HepG2 (cell line): ENCODE measurements around the gene CACTIN. TPM values are rescaled to one million over a fixed set of nuclear protein-coding genes. Genes with fewer than 3 reads are reported as not detected.
A peak's percentile ranks its signal among the peaks of the same experiment; 100 is the strongest.

Experiments used
- ATAC-seq: fragments of 200-7000 bp; cut with Tn5 transposase; 3 replicates; pipeline ENCODE4 v1.9.1; 2020; ENCODE audit warnings: mild to moderate bottlenecking, moderate library complexity
- BruUV-seq: library from RNA; stranded (reverse); fragments of 400-500 nt; replicated peaks from 2 replicates; lab custom pipeline; 2021; lab: Mats Ljungman, UMichigan
- CTCF ChIA-PET: fragments of 300-600 bp; formaldehyde crosslinking; extraction: SDS; loops from one replicate; lab custom pipeline; 2021; ENCODE audit warnings: low total read pairs, inconsistent platforms, low intra/inter-chr PET ratio; lab: Yijun Ruan, JAX
- POLR2A ChIA-PET: fragments of 350-600 bp; sonication (Branson Sonifier 250); formaldehyde crosslinking; loops from one replicate; lab custom pipeline; 2020; ENCODE audit warnings: antibody characterized with exemption, inconsistent platforms; lab: Yijun Ruan, JAX
- DNase-seq: peaks from one replicate; pipeline ENCODE4 v3.0.0-alpha.2; 2015; ENCODE audit warnings: low spot score
- FAIRE-seq: peaks from 3 replicates; lab custom pipeline; 2011; peaks lifted over from hg19 to GRCh38; lab: Jason Lieb, UNC
- H2AFZ ChIP-seq: one replicate; pipeline ENCODE4 v1.6.1; 2011; ENCODE audit warnings: low read length, inconsistent platforms
- H3K27ac ChIP-seq: fragments of 300-600 bp; 3 replicates; pipeline ENCODE4 v1.8.0; 2011; ENCODE audit warnings: mixed run types, mild to moderate bottlenecking, mixed read lengths, low read length, inconsistent platforms; ENCODE audit not compliant: insufficient read depth; ENCODE audit errors: extremely low read length
- H3K27me3 ChIP-seq, 2 experiments: fragments of 200-600 bp in 1 of 2; 2 replicates in 1 of 2; 3 replicates in 1 of 2; pipeline versions ENCODE4 v1.6.0 to v1.8.0; 2011; ENCODE audit warnings: low read length in 2 of 2, mild to moderate bottlenecking in 2 of 2, moderate library complexity in 2 of 2, inconsistent platforms in 1 of 2; ENCODE audit not compliant: insufficient read depth in 2 of 2, control insufficient read depth in 1 of 2
- H3K36me3 ChIP-seq, 2 experiments: fragments of 200-600 bp in 1 of 2; replicated peaks in 1 of 2; 2 replicates in 1 of 2; 3 replicates in 1 of 2; pipeline versions ENCODE4 v1.5.1 to v1.8.0; 2011; ENCODE audit warnings: low read length in 2 of 2, inconsistent platforms in 1 of 2; ENCODE audit not compliant: insufficient read depth in 2 of 2, control insufficient read depth in 1 of 2
- H3K4me1 ChIP-seq: 2 replicates; pipeline ENCODE4 v1.5.1; 2012; ENCODE audit warnings: low read length, inconsistent platforms; ENCODE audit not compliant: insufficient read depth
- H3K4me2 ChIP-seq: 2 replicates; pipeline ENCODE4 v1.6.0; 2011; ENCODE audit warnings: low read depth, low read length, inconsistent platforms
- H3K4me3 ChIP-seq, 3 experiments: fragments of 200-600 bp in 1 of 3; sonication (generic), shearing (Covaris generic) in 1 of 3; replicated peaks in 1 of 3; 2 replicates each; pipeline ENCODE4 v1.5.1; 2011 to 2016; ENCODE audit warnings: low read length in 3 of 3, inconsistent platforms in 2 of 3, low read depth in 2 of 3, mild to moderate bottlenecking in 2 of 3, control low read depth in 1 of 3, mixed read lengths in 1 of 3; ENCODE audit not compliant: insufficient read depth in 1 of 3
- H3K79me2 ChIP-seq: one replicate; pipeline ENCODE4 v1.6.1; 2011; ENCODE audit warnings: low read length, inconsistent platforms; ENCODE audit not compliant: insufficient read depth
- H3K9ac ChIP-seq: 2 replicates; pipeline ENCODE4 v1.6.0; 2011; ENCODE audit warnings: mild to moderate bottlenecking, low read depth, low read length, inconsistent platforms; ENCODE audit not compliant: insufficient read depth
- H3K9me3 ChIP-seq: 2 replicates; pipeline ENCODE4 v1.5.1; 2012; ENCODE audit warnings: mild to moderate bottlenecking, low read length
- H4K20me1 ChIP-seq: 2 replicates; pipeline ENCODE4 v1.6.0; 2011; ENCODE audit warnings: inconsistent platforms, mild to moderate bottlenecking, low read length, moderate library complexity; ENCODE audit not compliant: insufficient read depth
- ADNP ChIP-seq: sonication (generic); formaldehyde crosslinking; IDR thresholded peaks from 2 replicates; pipeline ENCODE4 v1.4.0; 2020; ENCODE audit warnings: missing genetic modification reagents
- MAZ ChIP-seq, 2 experiments: sonication (generic) in 1 of 2; formaldehyde crosslinking in 1 of 2; IDR thresholded peaks; 2 replicates each; pipeline versions ENCODE4 v1.5.0 to v1.6.1; 2012 to 2020; ENCODE audit warnings: low read depth in 2 of 2, mild to moderate bottlenecking in 2 of 2, borderline replicate concordance in 1 of 2, improper control_type of control experiment in 1 of 2, low read length in 1 of 2, missing genetic modification reagents in 1 of 2, moderate library complexity in 1 of 2
- MXD4 ChIP-seq: IDR thresholded peaks from 2 replicates; pipeline ENCODE4 v1.6.1; 2016; ENCODE audit warnings: mild to moderate bottlenecking, missing biosample characterization, missing genetic modification reagents
- NFATC3 ChIP-seq: sonication (generic); formaldehyde crosslinking; IDR thresholded peaks from 2 replicates; pipeline ENCODE4 v1.5.1; 2020; ENCODE audit warnings: mild to moderate bottlenecking, missing genetic modification reagents
- SAP130 ChIP-seq: IDR thresholded peaks from 2 replicates; pipeline ENCODE4 v1.6.1; 2016; ENCODE audit warnings: low read depth
- SNAPC5 ChIP-seq: sonication (generic); formaldehyde crosslinking; IDR thresholded peaks from 2 replicates; pipeline ENCODE4 v1.8.1; 2023; ENCODE audit warnings: mild to moderate bottlenecking, missing genetic modification reagents, borderline replicate concordance
- SOX5 ChIP-seq: IDR thresholded peaks from 2 replicates; pipeline ENCODE4 v1.6.1; 2016; ENCODE audit warnings: borderline replicate concordance
- ZNF296 ChIP-seq: sonication (generic); formaldehyde crosslinking; conservative IDR thresholded peaks from 2 replicates; pipeline ENCODE4 v1.5.0; 2020; ENCODE audit warnings: mild to moderate bottlenecking, missing genetic modification reagents
- ZNF687 ChIP-seq: sonication (generic); formaldehyde crosslinking; IDR thresholded peaks from 2 replicates; pipeline ENCODE4 v1.5.1; 2020; ENCODE audit warnings: mild to moderate bottlenecking, missing genetic modification reagents, moderate library complexity
- WGBS: methylation state at CpG from one replicate; pipeline ENCODE4 v1.1.6; 2017; ENCODE audit warnings: low lambda C conversion rate; 5-methylcytosine and 5-hydroxymethylcytosine counted together
- in situ Hi-C: cut with HindIII; loops from 2 replicates; pipeline ENCODE4 v1.10.0; 2017; ENCODE audit warnings: low pct_unique_long_range_greater_than_20kb; ENCODE audit not compliant: extremely low pct_ligation_motif_present
- intact Hi-C: fragments of 100-400 bp; cut with micrococcal nuclease; formaldehyde crosslinking; loops from one replicate; pipeline ENCODE4 v1.10.0; 2022; ENCODE audit not compliant: unreplicated experiment
- polyA plus RNA-seq, 8 experiments: library from polyadenylated mRNA; depleted of rRNA in 3 of 8; stranded (reverse) in 7 of 8; unstranded in 1 of 8; fragments of >200 nt; fragmentation: Illumina TruSeq in 4 of 8; extraction: Trizol in 4 of 8; gene quantifications; 2 replicates each; pipeline versions ENCODE4 v1.2.1 to v1.2.3, GENCODE V29; 2011 to 2016; ENCODE audit warnings: low read depth in 4 of 8, missing spikeins in 1 of 8, mixed read lengths in 1 of 8; ENCODE audit not compliant: insufficient read depth in 1 of 8
- total RNA-seq, 5 experiments: library from RNA; depleted of rRNA; stranded (reverse); fragments of >200 nt; fragmentation: Illumina TruSeq; extraction: Trizol; gene quantifications; 2 replicates each; pipeline ENCODE4 v1.2.3, GENCODE V29; 2016; ENCODE audit warnings: low read depth in 1 of 5
- TF ChIP-seq, protein P1 (sequence below): sonication (generic); formaldehyde crosslinking; IDR thresholded peaks from 2 replicates; pipeline ENCODE4 v1.4.0; 2020; ENCODE audit warnings: mild to moderate bottlenecking, missing genetic modification reagents
- TF ChIP-seq, protein P2 (sequence below): IDR thresholded peaks from 2 replicates; pipeline ENCODE4 v1.6.1; 2018; ENCODE audit warnings: missing genetic modification reagents

Gene CACTIN
- total and polyA plus RNA-seq, 2 of the 13 experiments (the other 11 are each of a cell fraction or from before 2014, with no cell fraction given) = 10.0 to 16.6 TPM

GRCh38 chr19:3573162-3573857, 53.3 kb downstream of the CACTIN start (continued):
- TF ChIP-seq, protein P1, sequence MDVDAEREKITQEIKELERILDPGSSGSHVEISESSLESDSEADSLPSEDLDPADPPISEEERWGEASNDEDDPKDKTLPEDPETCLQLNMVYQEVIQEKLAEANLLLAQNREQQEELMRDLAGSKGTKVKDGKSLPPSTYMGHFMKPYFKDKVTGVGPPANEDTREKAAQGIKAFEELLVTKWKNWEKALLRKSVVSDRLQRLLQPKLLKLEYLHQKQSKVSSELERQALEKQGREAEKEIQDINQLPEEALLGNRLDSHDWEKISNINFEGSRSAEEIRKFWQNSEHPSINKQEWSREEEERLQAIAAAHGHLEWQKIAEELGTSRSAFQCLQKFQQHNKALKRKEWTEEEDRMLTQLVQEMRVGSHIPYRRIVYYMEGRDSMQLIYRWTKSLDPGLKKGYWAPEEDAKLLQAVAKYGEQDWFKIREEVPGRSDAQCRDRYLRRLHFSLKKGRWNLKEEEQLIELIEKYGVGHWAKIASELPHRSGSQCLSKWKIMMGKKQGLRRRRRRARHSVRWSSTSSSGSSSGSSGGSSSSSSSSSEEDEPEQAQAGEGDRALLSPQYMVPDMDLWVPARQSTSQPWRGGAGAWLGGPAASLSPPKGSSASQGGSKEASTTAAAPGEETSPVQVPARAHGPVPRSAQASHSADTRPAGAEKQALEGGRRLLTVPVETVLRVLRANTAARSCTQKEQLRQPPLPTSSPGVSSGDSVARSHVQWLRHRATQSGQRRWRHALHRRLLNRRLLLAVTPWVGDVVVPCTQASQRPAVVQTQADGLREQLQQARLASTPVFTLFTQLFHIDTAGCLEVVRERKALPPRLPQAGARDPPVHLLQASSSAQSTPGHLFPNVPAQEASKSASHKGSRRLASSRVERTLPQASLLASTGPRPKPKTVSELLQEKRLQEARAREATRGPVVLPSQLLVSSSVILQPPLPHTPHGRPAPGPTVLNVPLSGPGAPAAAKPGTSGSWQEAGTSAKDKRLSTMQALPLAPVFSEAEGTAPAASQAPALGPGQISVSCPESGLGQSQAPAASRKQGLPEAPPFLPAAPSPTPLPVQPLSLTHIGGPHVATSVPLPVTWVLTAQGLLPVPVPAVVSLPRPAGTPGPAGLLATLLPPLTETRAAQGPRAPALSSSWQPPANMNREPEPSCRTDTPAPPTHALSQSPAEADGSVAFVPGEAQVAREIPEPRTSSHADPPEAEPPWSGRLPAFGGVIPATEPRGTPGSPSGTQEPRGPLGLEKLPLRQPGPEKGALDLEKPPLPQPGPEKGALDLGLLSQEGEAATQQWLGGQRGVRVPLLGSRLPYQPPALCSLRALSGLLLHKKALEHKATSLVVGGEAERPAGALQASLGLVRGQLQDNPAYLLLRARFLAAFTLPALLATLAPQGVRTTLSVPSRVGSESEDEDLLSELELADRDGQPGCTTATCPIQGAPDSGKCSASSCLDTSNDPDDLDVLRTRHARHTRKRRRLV = no peak

DNA sequence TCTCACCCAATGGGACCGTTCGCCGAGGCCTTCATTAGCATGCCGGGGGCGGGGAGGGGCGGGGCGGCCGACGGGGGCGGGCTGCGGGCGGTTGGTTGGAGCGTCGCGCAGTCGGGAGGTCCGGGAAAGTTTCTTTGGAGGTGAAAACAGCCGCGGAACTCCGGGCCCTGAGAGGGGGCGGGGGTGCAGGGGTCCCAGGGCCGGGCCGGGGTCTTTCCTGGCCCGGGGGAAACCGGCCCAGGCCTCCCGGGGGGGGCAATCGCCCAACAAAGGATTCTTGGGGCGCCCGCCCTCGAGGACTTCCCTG, 53.8 kb downstream of the CACTIN start, which contains the start of gene HMG20B:
HMG20B (plus strand) TSS at position 90 of the 307 bp plus-strand sequence. CDS start 366 bp downstream, outside the sequence.
- ATAC-seq = no peak
- no peaks in the 10 kb centered on the region for H3K9me3 ChIP-seq
- 0% methylated on average over 2 of the region's 30 CpGs for WGBS
- H3K79me2 ChIP-seq = peaks cover 2% of the 10 kb centered on the region
- intact Hi-C loops = loop anchor here (5.0 kb wide), 1 partner anchor 66 kb away; the partner anchor contains the start of gene FZR1
- no peaks in the 10 kb centered on the region for H3K27me3 ChIP-seq
- H4K20me1 ChIP-seq = peaks cover 4% of the 10 kb centered on the region
- ChIA-PET CTCF (no interaction called here), POLR2A (no interaction called here)
- no peak within 1 kb of the TSS for H2AFZ ChIP-seq
- no TSS peak for BruUV-seq
- no peaks in the 10 kb centered on the region; a peak in 1 of 5 replicates for H3K36me3 ChIP-seq
- in situ Hi-C loops = no loop called here
- peak within 1 kb of the TSS; percentile 63 for H3K27ac ChIP-seq
- no peak for FAIRE-seq
- no peak for DNase-seq
- H3K4me3 ChIP-seq = peak within 1 kb of the TSS; percentile 81 to 94 (median 92)
- H3K4me2 ChIP-seq = peak within 1 kb of the TSS; percentile 77
- H3K4me1 ChIP-seq = peaks cover 41% of the 10 kb centered on the region
- peak within 1 kb of the TSS; percentile 87 for H3K9ac ChIP-seq
- TF ChIP-seq ZNF296 (CRISPR knock-in tag) (no peak), SOX5 (0 out of 2 replicates have a peak, but pooled peaks have one; percentile 3), SNAPC5 (CRISPR knock-in tag) (no peak), ZNF687 (CRISPR knock-in tag) (no peak), MXD4 (0 out of 2 replicates have a peak, but pooled peaks have one; percentile 12), MAZ (IDR thresholded peaks at IDR 0.05; ENCODE audit: borderline replicate concordance, low read depth, low read length) (no peak), MAZ (CRISPR knock-in tag; IDR thresholded peaks at IDR 0.05; ENCODE audit: low read depth) (0 out of 2 replicates have a peak, but pooled peaks have one; percentile 13), SAP130 (peak; percentile 30), ADNP (no peak), NFATC3 (CRISPR knock-in tag) (no peak)
- TF ChIP-seq, protein P2, sequence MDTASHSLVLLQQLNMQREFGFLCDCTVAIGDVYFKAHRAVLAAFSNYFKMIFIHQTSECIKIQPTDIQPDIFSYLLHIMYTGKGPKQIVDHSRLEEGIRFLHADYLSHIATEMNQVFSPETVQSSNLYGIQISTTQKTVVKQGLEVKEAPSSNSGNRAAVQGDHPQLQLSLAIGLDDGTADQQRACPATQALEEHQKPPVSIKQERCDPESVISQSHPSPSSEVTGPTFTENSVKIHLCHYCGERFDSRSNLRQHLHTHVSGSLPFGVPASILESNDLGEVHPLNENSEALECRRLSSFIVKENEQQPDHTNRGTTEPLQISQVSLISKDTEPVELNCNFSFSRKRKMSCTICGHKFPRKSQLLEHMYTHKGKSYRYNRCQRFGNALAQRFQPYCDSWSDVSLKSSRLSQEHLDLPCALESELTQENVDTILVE (CRISPR knock-in tag) = 0 out of 2 replicates have a peak, but pooled peaks have one; percentile 1
